ENCODE data around the gene GNE.
"Not testable (repeated sequence)": the region's sequence is repeated elsewhere in the genome, so short reads cannot be mapped to it uniquely, and the experiment has no call there.

Gene GNE

DNA sequence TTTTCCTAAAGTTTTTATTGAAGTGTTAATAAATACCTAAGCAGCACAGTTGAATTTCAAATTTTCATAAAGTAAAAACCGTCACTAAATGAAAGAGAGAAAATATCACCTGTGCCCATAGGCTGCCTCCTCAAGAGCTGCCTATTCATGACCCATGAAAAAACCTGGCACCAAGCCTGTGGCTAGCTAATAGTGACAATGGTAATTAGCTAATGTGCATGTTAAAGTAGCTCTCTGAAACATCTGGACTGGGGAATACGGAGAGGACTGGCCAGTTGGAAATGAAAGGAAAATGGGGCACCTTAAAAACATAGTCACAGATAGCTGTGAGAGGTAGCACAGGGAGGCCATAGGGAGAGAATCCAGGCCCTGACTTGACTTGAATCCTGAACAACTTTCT, 5.4 kb upstream of the GNE start:
- peak; percentile 81 for FAIRE-seq

DNA sequence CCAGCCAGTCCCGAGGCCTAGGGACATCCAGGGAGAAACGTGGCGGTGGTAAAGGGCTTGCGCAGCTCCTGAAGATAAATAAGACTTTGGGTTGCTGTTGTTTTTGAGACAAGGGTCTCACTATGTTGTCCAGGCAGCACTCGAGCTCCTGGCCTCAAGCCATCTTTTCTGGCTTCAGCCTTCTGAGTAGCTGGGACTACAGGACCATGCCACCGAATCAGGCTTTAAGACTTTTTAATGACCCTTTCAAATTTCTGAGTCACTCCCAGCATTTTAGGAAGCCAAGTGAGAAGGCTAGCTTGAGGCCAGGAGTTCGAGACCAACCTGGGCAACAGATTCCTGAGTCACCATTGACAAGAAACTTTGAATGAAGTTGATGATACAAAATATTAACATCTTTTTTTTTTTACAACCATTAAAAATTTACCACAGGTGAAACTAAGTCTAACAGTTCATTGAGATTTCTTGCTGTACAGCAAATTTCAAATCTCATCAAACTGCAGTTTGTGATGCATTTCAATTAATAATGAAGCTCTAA, 817 bp upstream of the GNE start:
- FAIRE-seq: no peak

GRCh38 chr9:36251428-36251827, 6.8 kb downstream of the GNE start:
- no peak for FAIRE-seq

GRCh38 chr9:36250079-36250478, 8.2 kb downstream of the GNE start:
- FAIRE-seq: no peak

DNA sequence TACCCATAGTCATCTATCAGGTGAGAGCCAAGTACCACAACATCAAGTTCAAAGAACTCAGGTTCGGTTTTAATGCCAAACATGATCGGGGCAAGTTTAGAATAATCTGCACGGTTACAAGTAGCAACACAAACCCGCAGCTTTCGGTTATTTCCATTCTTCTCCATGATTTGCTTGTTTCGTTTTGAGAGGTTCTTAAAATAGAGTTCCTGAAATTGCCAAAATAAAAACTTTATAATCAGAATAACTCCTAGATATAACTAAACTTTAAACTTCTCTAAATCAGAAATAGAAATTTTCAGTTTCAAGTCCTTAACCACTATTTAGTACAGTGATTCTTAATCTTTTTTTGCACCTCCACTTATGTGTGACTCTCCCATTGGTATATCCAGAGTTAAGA, 9.1 kb downstream of the GNE start:
- no peak for FAIRE-seq

GRCh38 chr9:36248061-36248460, 10.2 kb downstream of the GNE start:
- not testable (repeated sequence) for FAIRE-seq

GRCh38 chr9:36247356-36247755, 10.9 kb downstream of the GNE start:
- FAIRE-seq: no peak

DNA sequence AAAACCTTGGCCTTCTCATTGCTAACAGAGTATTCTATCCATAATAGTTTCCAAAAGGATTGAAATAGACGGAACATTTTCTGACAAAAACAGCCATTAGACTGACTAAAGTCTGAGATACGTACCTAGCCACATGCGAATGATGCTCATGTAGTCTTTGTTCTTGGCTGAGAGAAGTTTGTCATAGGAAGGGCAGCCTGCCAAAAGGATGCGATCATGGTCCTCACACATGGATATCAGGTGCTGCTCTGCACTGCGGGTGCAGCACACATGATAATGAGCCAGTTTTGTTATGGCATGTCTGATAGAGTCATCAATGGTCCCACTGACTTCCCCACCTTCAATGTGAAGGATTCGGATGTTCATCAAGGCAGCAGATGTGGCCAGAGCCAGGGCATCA, 12.3 kb downstream of the GNE start:
- FAIRE-seq: no peak

DNA sequence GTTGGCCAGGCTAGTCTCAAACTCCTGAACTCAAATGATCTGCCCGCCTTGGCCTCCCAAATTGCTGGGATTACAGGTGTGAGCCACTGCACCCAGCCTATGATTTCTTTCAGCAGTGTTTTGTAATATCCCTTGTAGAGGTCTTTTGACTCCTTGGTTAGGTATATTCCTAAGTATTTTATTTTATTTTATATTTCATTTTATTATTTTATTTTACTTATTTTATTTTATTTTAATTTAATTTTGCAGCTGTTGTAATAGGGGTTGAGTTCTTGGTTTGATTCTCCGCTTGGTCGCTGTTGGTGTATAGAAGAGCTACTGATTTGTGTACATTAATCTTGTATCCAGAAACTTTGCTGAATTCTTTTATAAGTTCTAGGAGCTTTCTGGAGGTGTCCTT, 18.6 kb downstream of the GNE start:
- not testable (repeated sequence) for FAIRE-seq

- not testable (repeated sequence) for FAIRE-seq
These were observed 19.0 kb downstream of the GNE start for GRCh38 chr9:36239205-36239604.

DNA sequence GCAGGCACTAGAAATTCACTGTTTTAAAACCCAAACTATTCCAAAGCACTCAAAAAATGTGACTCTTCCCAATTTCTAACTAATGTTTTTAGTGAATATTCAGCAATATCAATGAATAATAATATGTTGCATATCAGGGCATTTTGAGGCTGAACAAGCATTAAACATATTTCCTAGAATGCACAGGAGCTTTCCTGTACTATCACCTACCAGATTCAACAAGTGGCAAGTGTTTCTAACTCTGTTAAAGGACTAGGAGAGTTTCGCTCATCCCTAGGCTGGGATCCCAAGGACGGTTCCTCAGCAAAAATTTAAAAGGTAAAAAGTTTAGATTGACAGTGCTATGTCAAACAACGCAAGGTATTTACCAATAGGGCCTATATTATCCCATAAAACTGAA, 21.0 kb downstream of the GNE start:
- FAIRE-seq: no peak

DNA sequence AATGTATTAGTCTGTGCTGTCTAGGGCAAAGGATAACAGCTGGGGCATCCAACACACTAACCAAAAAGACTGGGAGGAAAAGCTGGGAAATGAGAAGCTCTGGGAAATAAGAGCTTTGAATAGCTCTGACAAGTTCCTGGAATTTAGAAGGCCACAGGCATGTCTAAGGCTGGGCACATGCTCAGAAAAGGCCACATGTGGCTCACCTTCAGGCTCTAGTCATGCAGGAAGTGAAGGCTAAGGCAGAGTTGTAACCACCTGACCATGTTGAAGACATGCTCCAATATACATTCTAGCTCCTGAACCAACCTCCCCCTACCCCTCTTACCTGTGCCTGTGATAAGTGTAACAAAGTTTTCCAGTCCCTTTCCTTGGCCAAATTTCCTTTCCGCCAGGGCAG, 35.8 kb downstream of the GNE start:
- no peak for FAIRE-seq

- no peak for FAIRE-seq
These were observed 36.6 kb downstream of the GNE start for GRCh38 chr9:36221667-36222066.

GRCh38 chr9:36218411-36218901, 39.8 kb downstream of the GNE start:
- no peak for FAIRE-seq

- no peak for FAIRE-seq
These were observed 40.2 kb downstream of the GNE start for GRCh38 chr9:36218011-36218410.

- FAIRE-seq: no peak
These were observed 40.8 kb downstream of the GNE start for GRCh38 chr9:36217256-36217968.

DNA sequence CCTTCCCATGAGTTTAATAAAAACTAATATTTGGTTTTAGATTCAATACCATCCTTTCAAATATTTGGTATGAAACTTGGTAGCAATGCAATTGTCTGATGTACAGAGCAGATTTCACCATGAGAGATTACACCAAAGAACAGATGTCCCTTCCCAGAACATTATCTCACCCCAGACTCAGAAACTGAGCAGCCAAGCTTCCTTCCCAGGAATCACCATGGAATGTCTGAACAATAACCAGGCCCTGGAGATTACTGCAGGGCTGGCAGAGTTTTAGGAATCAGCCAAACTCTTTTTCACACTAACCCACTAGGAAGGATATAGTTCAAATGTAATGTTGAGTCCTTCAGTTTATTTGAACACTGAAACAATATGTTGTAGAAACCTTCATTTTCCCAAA, 43.7 kb downstream of the GNE start:
- FAIRE-seq: no peak

DNA sequence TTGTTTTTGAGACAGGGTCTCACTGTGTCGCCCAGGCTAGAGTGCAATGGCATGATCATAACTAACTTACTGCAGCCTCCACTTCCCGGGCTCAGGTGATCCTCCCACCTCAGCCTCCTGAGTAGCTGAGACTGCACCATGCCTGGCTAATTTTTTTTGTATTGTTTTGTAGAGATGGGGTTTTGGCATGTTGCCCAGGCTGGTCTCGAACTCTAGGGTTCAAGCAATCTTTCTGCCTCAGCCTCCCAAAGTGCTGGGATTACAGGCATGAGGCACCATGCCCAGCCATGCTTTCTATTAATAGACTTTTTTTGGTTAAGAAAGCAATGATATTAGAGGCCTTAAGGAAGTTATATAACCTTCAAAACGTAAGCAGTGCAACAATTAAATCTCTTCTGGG, 44.3 kb downstream of the GNE start:
- no peak for FAIRE-seq

DNA sequence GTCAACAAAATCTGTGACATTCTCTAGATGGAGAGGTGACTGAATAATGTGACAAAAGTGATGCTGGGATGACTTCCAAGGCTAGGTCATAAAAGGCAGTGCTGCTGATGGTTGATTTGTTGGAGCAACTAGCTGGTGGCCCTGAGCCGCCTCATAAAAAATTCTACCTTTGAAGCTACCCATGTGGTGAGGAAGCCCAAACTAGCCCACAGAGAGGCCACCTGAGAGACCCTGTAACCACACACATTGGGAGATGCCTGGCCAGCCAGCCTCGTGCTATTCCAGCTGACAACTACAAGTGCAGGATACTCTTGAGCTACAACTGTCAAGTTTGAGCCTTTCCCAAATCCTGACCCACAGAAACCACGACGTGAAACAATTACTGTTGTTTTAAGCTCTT, 44.9 kb downstream of the GNE start:
- no peak for FAIRE-seq

DNA sequence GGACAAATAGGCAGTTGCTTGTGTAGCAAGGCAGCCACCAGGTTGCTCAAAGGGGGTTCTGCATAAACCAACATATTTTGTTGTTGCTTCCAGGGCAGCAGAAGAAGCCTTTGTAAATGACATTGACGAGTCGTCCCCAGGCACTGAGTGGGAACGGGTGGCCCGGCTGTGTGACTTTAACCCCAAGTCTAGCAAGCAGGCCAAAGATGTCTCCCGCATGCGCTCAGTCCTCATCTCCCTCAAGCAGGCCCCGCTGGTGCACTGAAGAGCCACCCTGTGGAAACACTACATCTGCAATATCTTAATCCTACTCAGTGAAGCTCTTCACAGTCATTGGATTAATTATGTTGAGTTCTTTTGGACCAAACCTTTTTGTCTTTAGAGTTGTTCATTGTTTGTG, 46.7 kb downstream of the GNE start:
- FAIRE-seq: no peak

DNA sequence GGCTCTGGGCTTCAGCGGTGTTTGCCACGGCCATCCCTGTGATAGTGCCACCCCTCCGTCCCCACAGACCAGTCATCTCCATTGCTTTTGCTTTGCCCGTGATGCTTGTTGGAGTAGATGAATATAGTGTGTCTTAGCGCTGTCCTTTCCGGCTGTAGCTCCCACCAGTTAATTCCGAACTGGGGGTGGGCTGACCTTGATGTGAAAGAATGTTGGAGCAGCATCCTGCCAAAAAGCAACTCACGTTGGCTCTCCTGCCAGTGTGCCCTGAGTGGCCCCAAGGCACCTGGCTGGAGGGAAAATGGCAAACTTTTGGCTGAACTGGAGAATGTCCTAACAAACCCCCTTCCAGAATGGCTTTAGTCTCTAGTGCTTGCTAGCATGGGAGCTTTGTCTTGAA, 47.5 kb downstream of the GNE start:
- no peak for FAIRE-seq

- no peak for FAIRE-seq
These were observed 49.6 kb downstream of the GNE start for GRCh38 chr9:36208521-36209253.

GRCh38 chr9:36207546-36208012, 50.7 kb downstream of the GNE start:
- no peak for FAIRE-seq

- no peak for FAIRE-seq
These were observed 51.2 kb downstream of the GNE start for GRCh38 chr9:36207016-36207415.

All from islet of Langerhans (tissue), 1 donor.